Mammary epithelial cell (primary cell): ENCODE data around the gene MCAM.

Experiments used
- CTCF ChIP-seq, 2 donors: IDR thresholded peaks in 1 of 2; conservative IDR thresholded peaks in 1 of 2; 2 replicates each; pipeline ENCODE4 v1.5.1; 2011 to 2012; ENCODE audit warnings: inconsistent platforms in 2 of 2, low read length in 2 of 2, mild to moderate bottlenecking in 2 of 2, control low read depth in 1 of 2, low read depth in 1 of 2; ENCODE audit not compliant: insufficient read depth in 1 of 2; ENCODE audit errors: extremely low read depth in 1 of 2
- EZH2 ChIP-seq: IDR thresholded peaks from 2 replicates; pipeline ENCODE4 v1.6.1; 2012; ENCODE audit warnings: low read length, inconsistent platforms, borderline replicate concordance

GRCh38 chr11:119357074-119357473 is 40.1 kb upstream of the MCAM start:
- no peak for TF ChIP-seq CTCF (conservative IDR thresholded peaks at IDR 0.05 in 1 of 2, IDR thresholded peaks at IDR 0.05 in 1 of 2; ENCODE audit: extremely low read depth in 1 of 2, insufficient read depth in 1 of 2, low read depth in 1 of 2, low read length in 2 of 2)
- no peak for TF ChIP-seq EZH2
